ENCODE data around the gene RFX4. TPM values are rescaled to one million over a fixed set of nuclear protein-coding genes. Genes with fewer than 3 reads are reported as not detected.

RFX4 gene
- total and polyA plus RNA-seq, 2 of the 8 experiments (the other 6 are each of a cell fraction or from before 2014, with no cell fraction given), result 0.06 TPM; not detected in 1

DNA sequence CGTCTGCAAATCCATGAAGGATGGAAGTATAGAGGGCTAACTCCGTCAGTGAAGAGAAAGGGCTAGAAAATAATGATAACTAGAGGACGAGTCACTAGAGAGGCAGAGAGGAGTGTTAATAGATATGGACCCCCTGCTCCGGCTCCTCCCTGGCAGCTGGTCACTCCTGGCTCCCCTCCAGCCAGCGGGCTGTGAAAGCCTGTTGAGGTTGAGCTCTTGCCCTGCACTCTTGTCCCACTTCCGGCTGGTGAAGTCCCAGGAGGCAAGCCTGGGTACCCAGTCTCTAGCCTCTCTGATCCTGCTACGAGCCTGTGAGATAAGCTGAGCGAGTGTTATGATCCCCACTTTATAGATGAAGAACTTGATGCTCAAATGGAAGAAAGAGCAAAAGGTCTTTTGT is 90.3 kb downstream of the RFX4 start:
- no peaks in the 10 kb centered on the region for H3K79me1 ChIP-seq (ENCODE audit: low read depth, low read length)
- peaks cover 0 to 7% (median 5%) of the 10 kb centered on the region in 4 experiments; a peak in 5 of 7 replicates for H3K4me1 ChIP-seq (replicated peaks in 1 of 4; ENCODE audit: control insufficient read depth in 3 of 4, insufficient read depth in 4 of 4, low read length in 3 of 4)
- H3K9ac ChIP-seq (replicated peaks in 1 of 4; ENCODE audit: extremely low read depth in 1 of 4, low read depth in 3 of 4, low read length in 3 of 4), result no peak overlapping the region
- H3K27ac ChIP-seq (ENCODE audit: low read depth, low read length), result no peak overlapping the region
- POLR2A ChIA-PET (ENCODE audit: partially characterized antibody), result no interaction called here
- CTCF ChIA-PET (ENCODE audit: partially characterized antibody), result interaction anchor here (1.6 kb wide), 1 partner anchor 12 kb away, joined by 4 read pairs; no protein-coding TSS in a partner anchor
- no peak overlapping the region; a peak in 1 of 8 replicates for H3K4me3 ChIP-seq (ENCODE audit: extremely low read depth in 1 of 4, insufficient read depth in 2 of 4, low read depth in 3 of 4, low read length in 4 of 4)
- 0 out of 2 replicates have a peak overlapping the region, but pooled peaks have one; percentile 37 for H2AFZ ChIP-seq (ENCODE audit: low read length)
- H3K27me3 ChIP-seq (replicated peaks in 1 of 4; ENCODE audit: control insufficient read depth in 3 of 4, extremely low read depth in 1 of 4, insufficient read depth in 3 of 4, low read length in 3 of 4), result no peaks in the 10 kb centered on the region
- no peaks in the 10 kb centered on the region for H3K36me3 ChIP-seq (ENCODE audit: control insufficient read depth in 2 of 4, insufficient read depth in 4 of 4, low read length in 3 of 4)
- H2BK120ac ChIP-seq (replicated peaks; ENCODE audit: low read depth, low read length), result no peak overlapping the region
- no peak overlapping the region for H2AK5ac ChIP-seq (ENCODE audit: low read depth, low read length)
- no peak overlapping the region for H2BK5ac ChIP-seq (ENCODE audit: low read depth, low read length)
- no peak overlapping the region for H4K91ac ChIP-seq (replicated peaks; ENCODE audit: insufficient read length, low read length)
- no peak overlapping the region for H4K8ac ChIP-seq (ENCODE audit: extremely low read depth, insufficient read depth, low read length)
- WGBS, 2 experiments (ENCODE audit: extremely low coverage in 1 of 2, insufficient coverage in 1 of 2, insufficient read length in 1 of 2, insufficient replicate concordance in 2 of 2, low coverage in 1 of 2, low lambda C conversion rate in 2 of 2, missing lambda C conversion rate in 1 of 2), result 67% methylated on average over 8 of the region's 8 CpGs; no CpG with 5 or more reads in 1 of the 2 experiments
- no peaks in the 10 kb centered on the region for H3K79me2 ChIP-seq (ENCODE audit: control insufficient read depth in 1 of 2, insufficient read depth in 2 of 2, low read length in 2 of 2)
- H2BK15ac ChIP-seq (ENCODE audit: low read length), result no peak overlapping the region
- H4K5ac ChIP-seq (ENCODE audit: insufficient read length, low read depth, low read length), result no peak overlapping the region
- no peaks in the 10 kb centered on the region for H3K9me3 ChIP-seq (ENCODE audit: insufficient read depth in 2 of 2, low read depth in 1 of 2, low read length in 1 of 2)
- no peak overlapping the region for H3K23ac ChIP-seq (ENCODE audit: insufficient read length)
- H3K23me2 ChIP-seq (ENCODE audit: low read depth, low read length), result no peaks in the 10 kb centered on the region; the same call in 1 of the 2 replicates
- H3K4ac ChIP-seq (replicated peaks; ENCODE audit: insufficient read length, low read depth, low read length), result no peak overlapping the region
- peak overlapping the region in 1 of 2 experiments; percentile 23; a peak in 2 of 4 replicates for H3K4me2 ChIP-seq (ENCODE audit: insufficient read depth in 1 of 2, low read depth in 2 of 2, low read length in 2 of 2)
- no peak overlapping the region for H3K56ac ChIP-seq (replicated peaks; ENCODE audit: insufficient read length, low read depth, low read length)
- TF ChIP-seq RXRA (IDR thresholded peaks at IDR 0.05; ENCODE audit: insufficient read depth, low read depth, low read length), result no peak
- DNase-seq (ENCODE audit: low read depth in 1 of 2, low spot score in 2 of 2) (peak in 1 of 2 experiments; percentile 45), FAIRE-seq (no peak)
- no peaks in the 10 kb centered on the region for H4K20me1 ChIP-seq (replicated peaks in 1 of 2; ENCODE audit: control insufficient read depth in 1 of 2, insufficient read depth in 2 of 2, low read length in 2 of 2)
- 0 out of 2 replicates have a peak overlapping the region, but pooled peaks have one; percentile 55 for H2BK12ac ChIP-seq (ENCODE audit: low read depth, low read length)
- H2BK20ac ChIP-seq (ENCODE audit: low read length), result no peak overlapping the region
- H3K18ac ChIP-seq (ENCODE audit: extremely low read depth, low read length), result peak overlapping the region; percentile 19; the same call in 1 of the 2 replicates
- no peak overlapping the region for H3K14ac ChIP-seq (ENCODE audit: insufficient read length)
